BJ (cell line): Measurements from ENCODE around the gene SLC27A6. TPM values are rescaled to one million over a fixed set of nuclear protein-coding genes. Genes with fewer than 3 reads are reported as not detected.
"Not testable (repeated sequence)": the region's sequence is repeated elsewhere in the genome, so short reads cannot be mapped to it uniquely, and the experiment has no call there.

Source experiments
- CTCF ChIA-PET: fragments of 350-600 bp; formaldehyde crosslinking; extraction: SDS; loops from one replicate; lab custom pipeline; 2021; ENCODE audit warnings: antibody characterized with exemption, inconsistent platforms; lab: Yijun Ruan, JAX
- POLR2A ChIA-PET: fragments of 300-600 bp; sonication (Branson Sonifier 250); formaldehyde crosslinking; extraction: SDS; loops from one replicate; lab custom pipeline; 2021; ENCODE audit warnings: antibody characterized with exemption; lab: Charles Lee
- DNase-seq: peaks from one replicate; pipeline ENCODE4 v3.0.0-alpha.2; 2011; ENCODE audit warnings: low read depth
- H3K27me3 ChIP-seq: 2 replicates; pipeline ENCODE4 v1.6.0; 2011; ENCODE audit warnings: low read length; ENCODE audit not compliant: control insufficient read depth, insufficient read depth
- H3K36me3 ChIP-seq: 2 replicates; pipeline ENCODE4 v1.5.1; 2011; ENCODE audit warnings: low read length; ENCODE audit not compliant: control insufficient read depth, insufficient read depth
- H3K4me3 ChIP-seq: 2 replicates; pipeline ENCODE4 v1.5.1; 2011; ENCODE audit warnings: low read depth, mild to moderate bottlenecking, control low read depth, low read length
- CTCF ChIP-seq: IDR thresholded peaks from 2 replicates; pipeline ENCODE4 v1.5.1; 2011; ENCODE audit warnings: low read depth, mild to moderate bottlenecking, control low read depth, inconsistent platforms, low read length, moderate library complexity; ENCODE audit not compliant: insufficient read depth
- polyA plus RNA-seq: library from polyadenylated mRNA; depleted of rRNA; stranded (reverse); fragments of >200 nt; gene quantifications from 2 replicates; pipeline ENCODE4 v1.2.3, GENCODE V29; 2011

The SLC27A6 gene
- polyA plus RNA-seq, 1 experiment, result 0.06 TPM

DNA sequence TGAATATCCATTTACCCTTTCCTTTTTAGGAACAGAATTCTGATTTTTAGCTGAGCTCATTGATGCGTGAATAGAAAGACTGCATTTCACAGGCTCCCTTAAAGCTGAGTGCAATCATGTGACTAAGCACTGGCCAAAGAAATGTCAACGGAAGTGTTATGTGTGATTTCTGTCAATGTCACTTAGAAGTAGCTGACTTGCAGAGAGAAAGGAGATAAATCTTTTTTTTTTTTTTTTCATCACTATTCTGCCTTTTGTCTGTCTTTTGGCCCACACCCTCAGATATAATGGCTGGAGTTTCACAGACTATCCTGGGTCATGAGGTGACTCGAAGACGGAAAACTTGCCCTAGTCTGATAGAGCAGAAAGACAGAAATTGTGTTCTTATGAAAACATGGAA, 39.3 kb upstream of the SLC27A6 start:
- Histone ChIP-seq H3K27me3 (no peaks in the 10 kb centered on the region), H3K36me3 (no peaks in the 10 kb centered on the region), H3K4me3 (no peak overlapping the region)
- no peak for DNase-seq
- no peak for TF ChIP-seq CTCF
- CTCF ChIA-PET, result interaction anchor here (0.6 kb wide), 1 partner anchor 84 kb away, joined by 4 read pairs; no protein-coding TSS in a partner anchor
- POLR2A ChIA-PET, result no interaction called here

DNA sequence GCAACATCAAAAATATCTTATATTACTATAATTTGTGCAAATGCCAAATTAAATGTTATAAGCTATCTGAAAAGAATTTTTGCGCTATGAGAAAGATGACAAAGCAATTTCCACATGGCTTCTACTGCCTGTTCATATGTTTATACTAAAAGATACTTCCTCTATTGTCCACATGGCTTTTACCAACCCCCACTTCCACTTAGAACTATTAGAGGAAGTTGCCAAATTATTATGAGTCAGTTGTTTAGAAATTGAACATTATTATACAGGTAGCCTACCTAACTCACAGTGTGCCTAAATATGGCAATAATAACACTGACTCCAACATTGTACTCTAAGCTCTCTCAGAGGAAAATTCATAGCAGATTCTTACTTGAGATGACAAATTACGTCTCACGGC, 37.6 kb upstream of the SLC27A6 start:
- no peak for TF ChIP-seq CTCF
- no peaks in the 10 kb centered on the region for H3K27me3 ChIP-seq
- POLR2A ChIA-PET, result no interaction called here
- H3K36me3 ChIP-seq, result no peaks in the 10 kb centered on the region
- DNase-seq, result no peak
- H3K4me3 ChIP-seq, result no peak overlapping the region
- CTCF ChIA-PET, result no interaction called here

DNA sequence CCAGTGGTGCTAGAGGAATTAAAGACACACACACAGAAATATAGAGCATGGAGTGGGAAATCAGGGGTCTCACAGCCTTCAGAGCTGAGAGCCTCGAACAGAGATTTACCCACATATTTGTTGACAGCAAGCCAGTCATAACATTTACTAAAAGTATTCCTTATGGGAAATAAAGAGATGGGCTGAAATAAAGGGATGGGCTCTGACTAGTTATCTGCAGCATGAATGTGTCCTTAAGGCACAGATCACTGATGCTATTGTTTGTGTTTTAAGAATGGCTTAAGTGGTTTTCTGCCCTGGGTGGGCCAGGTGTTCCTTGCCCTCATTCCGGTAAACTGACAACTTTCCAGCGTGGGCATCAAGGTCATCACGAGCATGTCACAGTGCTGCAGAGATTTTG, 33.1 kb upstream of the SLC27A6 start:
- H3K36me3 ChIP-seq, DNase-seq, CTCF ChIA-PET, H3K4me3 ChIP-seq, H3K27me3 ChIP-seq, POLR2A ChIA-PET: not testable (repeated sequence)

DNA sequence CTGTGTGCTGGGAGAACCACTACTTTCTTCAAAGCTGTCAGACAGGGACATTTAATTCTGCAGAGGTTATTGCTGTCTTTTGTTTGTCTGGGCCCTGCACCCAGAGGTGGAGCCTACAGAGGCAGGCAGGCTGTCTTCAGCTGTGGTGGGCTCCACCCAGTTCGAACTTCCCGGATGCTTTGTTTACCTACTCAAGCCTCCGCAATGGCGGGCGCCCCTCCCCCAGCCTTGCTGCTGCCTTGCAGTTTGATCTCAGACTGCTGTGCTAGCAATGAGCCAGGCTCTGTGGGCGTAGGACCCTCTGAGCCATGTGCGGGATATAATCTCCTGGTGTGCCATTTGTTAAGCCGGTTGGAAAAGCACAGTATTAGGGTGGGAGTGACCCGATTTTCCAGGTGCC, 22.2 kb upstream of the SLC27A6 start:
- H3K36me3 ChIP-seq, H3K27me3 ChIP-seq, DNase-seq, CTCF ChIA-PET, H3K4me3 ChIP-seq, POLR2A ChIA-PET: not testable (repeated sequence)

DNA sequence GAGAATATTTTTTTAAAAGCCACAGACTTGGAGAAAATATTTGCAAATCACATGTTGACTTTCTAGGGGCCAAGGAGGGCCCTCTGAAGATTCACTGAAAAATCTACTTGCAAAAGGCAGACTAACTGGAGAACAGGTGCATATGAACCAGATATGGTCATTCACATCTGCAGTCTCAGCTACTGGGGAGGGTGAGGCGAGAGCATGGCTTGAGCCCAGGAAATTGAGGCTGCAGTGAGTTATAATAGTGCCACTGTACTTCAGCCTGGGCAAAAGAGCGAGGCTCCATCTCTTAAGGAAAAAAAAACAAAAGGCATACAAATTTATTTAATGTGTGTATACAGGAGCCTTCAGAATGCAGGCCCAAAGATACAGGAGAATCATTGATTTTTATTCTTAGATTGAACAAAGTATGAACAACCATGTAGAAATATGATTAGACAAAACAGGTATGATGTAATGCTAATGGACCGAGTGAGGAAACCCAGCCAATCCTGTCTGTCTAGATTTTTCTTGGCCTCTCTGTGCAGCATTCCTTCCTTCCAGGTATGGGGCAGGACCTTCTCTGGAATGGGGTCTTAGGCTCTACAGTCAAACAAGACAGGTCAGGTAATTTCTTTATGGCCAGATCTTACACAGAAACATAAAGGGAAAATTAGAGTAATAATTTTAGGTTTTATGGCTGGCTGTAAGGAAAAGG, 15.3 kb upstream of the SLC27A6 start:
- TF ChIP-seq CTCF, result no peak
- POLR2A ChIA-PET, result no interaction called here
- Histone ChIP-seq H3K36me3 (no peaks in the 10 kb centered on the region), H3K4me3 (no peak overlapping the region), H3K27me3 (no peaks in the 10 kb centered on the region)
- no peak for DNase-seq
- CTCF ChIA-PET, result no interaction called here

GRCh38 chr5:128951301-128951700, 14.0 kb upstream of the SLC27A6 start:
- POLR2A ChIA-PET, CTCF ChIA-PET, DNase-seq: not testable (repeated sequence)

GRCh38 chr5:128956164-128956563, 9.1 kb upstream of the SLC27A6 start:
- H3K27me3 ChIP-seq, result no peaks in the 10 kb centered on the region
- POLR2A ChIA-PET, result no interaction called here
- H3K36me3 ChIP-seq, result no peaks in the 10 kb centered on the region
- no peak for TF ChIP-seq CTCF
- H3K4me3 ChIP-seq, result no peak overlapping the region
- CTCF ChIA-PET, result no interaction called here
- no peak for DNase-seq

More at GRCh38 chr5:128951301-128951700, 14.0 kb upstream of the SLC27A6 start:
- not testable (repeated sequence) for H3K36me3 ChIP-seq, H3K27me3 ChIP-seq, H3K4me3 ChIP-seq
